ENCODE data around the gene MICAL3.

MICAL3 gene

GRCh38 chr22:17787716-17788330, 236.5 kb downstream of the MICAL3 start:
- DNase-seq: no peak

- DNase-seq: no peak
Observed at GRCh38 chr22:17787241-17787640, 237.1 kb downstream of the MICAL3 start.

- no peak for DNase-seq
Observed at GRCh38 chr22:17786435-17787161, 237.8 kb downstream of the MICAL3 start.

- peak; percentile 66 for DNase-seq
Observed at GRCh38 chr22:17785185-17786184, 238.9 kb downstream of the MICAL3 start.

- no peak for DNase-seq
Observed at GRCh38 chr22:17784776-17785175, 239.6 kb downstream of the MICAL3 start.

- no peak for DNase-seq
Observed at GRCh38 chr22:17783773-17784480, 240.4 kb downstream of the MICAL3 start.

- no peak for DNase-seq
Observed at GRCh38 chr22:17783312-17783711, 241.0 kb downstream of the MICAL3 start.

GRCh38 chr22:17782621-17783020, 241.7 kb downstream of the MICAL3 start:
- DNase-seq: no peak

- no peak for DNase-seq
Observed at GRCh38 chr22:17782158-17782557, 242.2 kb downstream of the MICAL3 start.

- DNase-seq: peak; percentile 82
Observed at GRCh38 chr22:17781319-17782031, 242.9 kb downstream of the MICAL3 start.

- DNase-seq: no peak
Observed at GRCh38 chr22:17780741-17781318, 243.5 kb downstream of the MICAL3 start.

- no peak for DNase-seq
Observed at GRCh38 chr22:17780116-17780740, 244.1 kb downstream of the MICAL3 start.

GRCh38 chr22:17779286-17780115, 244.9 kb downstream of the MICAL3 start:
- no peak for DNase-seq

GRCh38 chr22:17778412-17778976, 245.9 kb downstream of the MICAL3 start:
- DNase-seq: no peak

- no peak for DNase-seq
Observed at GRCh38 chr22:17777717-17778044, 246.7 kb downstream of the MICAL3 start.

- peak; percentile 79 for DNase-seq
Observed at GRCh38 chr22:17777005-17777716, 247.2 kb downstream of the MICAL3 start.

- no peak for DNase-seq
Observed at GRCh38 chr22:17775781-17776465, 248.4 kb downstream of the MICAL3 start.

GRCh38 chr22:17774926-17775685, 249.3 kb downstream of the MICAL3 start:
- DNase-seq: no peak
